Measurements from ENCODE around the gene BPGM. TPM values are rescaled to one million over a fixed set of nuclear protein-coding genes. Genes with fewer than 3 reads are reported as not detected.
"Not testable (repeated sequence)": the region's sequence is repeated elsewhere in the genome, so short reads cannot be mapped to it uniquely, and the experiment has no call there.

BPGM gene
- total RNA-seq, 1 donor from 2014 or later: 17.7 TPM

DNA sequence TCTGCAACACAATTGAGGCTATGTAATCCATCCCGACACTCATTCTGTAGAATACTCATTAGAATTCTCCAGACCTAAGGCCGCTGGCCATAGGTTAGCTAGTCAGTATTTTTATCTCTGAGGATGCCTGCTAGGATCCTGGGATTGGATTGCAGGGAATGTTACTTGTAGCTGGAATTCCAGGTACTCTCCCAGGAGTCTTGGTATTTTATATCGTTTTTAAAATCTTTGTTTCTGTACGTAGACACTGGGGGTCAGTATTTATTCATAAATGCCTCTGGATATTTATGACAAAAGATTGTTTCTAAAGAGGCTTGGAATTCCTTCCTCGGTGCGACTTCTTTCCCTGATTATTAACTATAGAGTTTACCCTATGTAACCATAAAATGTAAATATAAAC lies 40.1 kb downstream of the BPGM start:
- no peak for DNase-seq (ENCODE audit: low spot score)
- no peaks in the 10 kb centered on the region for H3K27me3 Mint-ChIP-seq (ENCODE audit: unreplicated experiment)
- H3K27ac Mint-ChIP-seq (ENCODE audit: unreplicated experiment): no peak overlapping the region
- peaks cover 16% of the 10 kb centered on the region for H3K4me1 Mint-ChIP-seq (ENCODE audit: unreplicated experiment)
- no peaks in the 10 kb centered on the region for H3K36me3 Mint-ChIP-seq (ENCODE audit: low read depth, unreplicated experiment)
- no peaks in the 10 kb centered on the region for H3K9me3 Mint-ChIP-seq (ENCODE audit: unreplicated experiment)
- TF ChIP-seq, protein P1, sequence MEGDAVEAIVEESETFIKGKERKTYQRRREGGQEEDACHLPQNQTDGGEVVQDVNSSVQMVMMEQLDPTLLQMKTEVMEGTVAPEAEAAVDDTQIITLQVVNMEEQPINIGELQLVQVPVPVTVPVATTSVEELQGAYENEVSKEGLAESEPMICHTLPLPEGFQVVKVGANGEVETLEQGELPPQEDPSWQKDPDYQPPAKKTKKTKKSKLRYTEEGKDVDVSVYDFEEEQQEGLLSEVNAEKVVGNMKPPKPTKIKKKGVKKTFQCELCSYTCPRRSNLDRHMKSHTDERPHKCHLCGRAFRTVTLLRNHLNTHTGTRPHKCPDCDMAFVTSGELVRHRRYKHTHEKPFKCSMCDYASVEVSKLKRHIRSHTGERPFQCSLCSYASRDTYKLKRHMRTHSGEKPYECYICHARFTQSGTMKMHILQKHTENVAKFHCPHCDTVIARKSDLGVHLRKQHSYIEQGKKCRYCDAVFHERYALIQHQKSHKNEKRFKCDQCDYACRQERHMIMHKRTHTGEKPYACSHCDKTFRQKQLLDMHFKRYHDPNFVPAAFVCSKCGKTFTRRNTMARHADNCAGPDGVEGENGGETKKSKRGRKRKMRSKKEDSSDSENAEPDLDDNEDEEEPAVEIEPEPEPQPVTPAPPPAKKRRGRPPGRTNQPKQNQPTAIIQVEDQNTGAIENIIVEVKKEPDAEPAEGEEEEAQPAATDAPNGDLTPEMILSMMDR (IDR thresholded peaks at IDR 0.05; ENCODE audit: unreplicated experiment): no peak
- H3K4me3 Mint-ChIP-seq (ENCODE audit: unreplicated experiment): no peak overlapping the region

DNA sequence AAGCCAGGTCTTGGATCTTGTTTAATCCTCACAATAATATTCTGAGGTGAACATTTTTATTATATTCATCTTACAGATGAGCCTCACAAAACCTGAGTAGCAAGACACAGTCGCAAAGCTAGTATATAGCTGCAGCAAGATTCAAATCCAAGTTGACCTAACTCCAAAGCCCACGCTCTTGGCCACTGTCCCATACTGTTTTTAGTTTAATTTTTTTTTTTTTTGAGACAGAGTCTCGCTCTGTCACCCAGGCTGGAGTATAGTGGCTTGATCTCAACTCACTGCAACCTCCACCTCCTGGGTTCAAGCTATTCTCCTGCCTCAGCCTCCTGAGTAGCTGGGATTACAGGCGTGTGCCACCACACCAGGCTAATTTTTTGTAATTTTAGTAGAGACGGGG lies 42.9 kb downstream of the BPGM start:
- not testable (repeated sequence) for H3K27ac Mint-ChIP-seq (ENCODE audit: unreplicated experiment); H3K9me3 Mint-ChIP-seq (ENCODE audit: unreplicated experiment); DNase-seq (ENCODE audit: low spot score); H3K27me3 Mint-ChIP-seq (ENCODE audit: unreplicated experiment); H3K36me3 Mint-ChIP-seq (ENCODE audit: low read depth, unreplicated experiment); H3K4me3 Mint-ChIP-seq (ENCODE audit: unreplicated experiment)
- peaks cover 11% of the 10 kb centered on the region for H3K4me1 Mint-ChIP-seq (ENCODE audit: unreplicated experiment)

DNA sequence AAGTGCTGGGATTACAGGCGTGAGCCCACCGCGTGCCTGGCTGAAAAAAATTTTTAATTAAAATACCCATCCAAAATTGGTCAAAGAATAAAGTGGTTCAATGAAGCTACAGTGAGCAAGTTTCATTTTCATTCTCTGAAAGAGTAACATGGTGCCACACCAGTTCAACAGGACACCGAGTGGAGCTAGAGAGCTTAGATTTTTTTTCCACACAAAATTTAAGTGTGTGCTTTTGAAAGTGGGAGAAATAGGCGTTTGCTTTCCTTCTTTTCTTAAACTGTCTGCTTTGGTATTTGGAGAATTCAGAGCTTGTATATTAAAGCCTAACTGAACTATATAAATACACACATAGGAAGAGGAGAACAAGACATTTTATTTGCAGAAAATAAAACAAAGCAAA lies 43.4 kb downstream of the BPGM start:
- no peaks in the 10 kb centered on the region for H3K36me3 Mint-ChIP-seq (ENCODE audit: low read depth, unreplicated experiment)
- DNase-seq (ENCODE audit: low spot score): no peak
- no peak overlapping the region for H3K4me3 Mint-ChIP-seq (ENCODE audit: unreplicated experiment)
- TF ChIP-seq, protein P1 (IDR thresholded peaks at IDR 0.05; ENCODE audit: unreplicated experiment): no peak
- no peaks in the 10 kb centered on the region for H3K27me3 Mint-ChIP-seq (ENCODE audit: unreplicated experiment)
- H3K27ac Mint-ChIP-seq (ENCODE audit: unreplicated experiment): no peak overlapping the region
- H3K9me3 Mint-ChIP-seq (ENCODE audit: unreplicated experiment): no peaks in the 10 kb centered on the region
- H3K4me1 Mint-ChIP-seq (ENCODE audit: unreplicated experiment): peaks cover 11% of the 10 kb centered on the region

DNA sequence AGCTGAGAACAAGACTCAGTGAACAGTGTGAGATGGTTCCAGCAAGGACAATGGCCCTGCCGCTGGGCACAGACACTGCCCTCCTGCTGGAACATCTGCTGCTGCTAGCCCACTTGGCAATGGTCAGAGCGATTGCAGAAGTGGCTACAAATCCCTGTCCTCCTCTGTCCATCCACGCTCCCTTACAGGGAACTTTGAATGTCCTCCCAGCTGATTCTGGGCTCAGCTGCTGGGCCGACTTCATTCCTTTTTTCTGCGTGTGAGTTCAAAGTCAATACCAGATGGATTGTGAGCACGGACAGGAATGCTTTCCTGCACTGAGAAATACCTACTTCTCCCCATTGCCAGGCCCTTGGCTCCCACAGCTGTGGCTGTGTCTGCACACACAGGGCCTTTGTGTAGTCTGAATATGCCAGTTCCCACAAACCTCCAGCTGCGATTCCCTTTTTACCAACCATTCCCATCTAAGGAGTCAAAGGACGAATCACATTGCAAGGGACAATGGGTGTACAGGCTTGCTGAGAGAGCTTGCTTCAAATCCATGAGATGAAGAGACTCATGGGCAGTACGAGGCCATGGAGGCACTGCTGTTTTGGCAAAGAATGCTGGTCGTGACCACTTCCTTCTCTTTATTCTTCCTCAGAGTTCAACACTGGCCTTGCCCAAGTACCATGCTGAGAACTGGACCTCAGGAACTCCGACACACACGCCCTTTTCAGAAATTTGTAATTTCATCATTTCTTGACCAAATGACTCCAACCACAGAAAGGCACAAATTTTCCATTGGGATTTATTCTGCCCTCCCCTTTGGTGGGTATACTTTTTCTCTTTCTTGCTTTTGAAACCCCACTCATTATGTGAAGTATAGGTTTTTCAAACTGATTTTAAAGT lies 44.2 kb downstream of the BPGM start:
- Mint-ChIP-seq H3K27ac (ENCODE audit: unreplicated experiment) (no peak overlapping the region), H3K4me1 (ENCODE audit: unreplicated experiment) (peaks cover 11% of the 10 kb centered on the region)
- DNase-seq (ENCODE audit: low spot score): no peak

DNA sequence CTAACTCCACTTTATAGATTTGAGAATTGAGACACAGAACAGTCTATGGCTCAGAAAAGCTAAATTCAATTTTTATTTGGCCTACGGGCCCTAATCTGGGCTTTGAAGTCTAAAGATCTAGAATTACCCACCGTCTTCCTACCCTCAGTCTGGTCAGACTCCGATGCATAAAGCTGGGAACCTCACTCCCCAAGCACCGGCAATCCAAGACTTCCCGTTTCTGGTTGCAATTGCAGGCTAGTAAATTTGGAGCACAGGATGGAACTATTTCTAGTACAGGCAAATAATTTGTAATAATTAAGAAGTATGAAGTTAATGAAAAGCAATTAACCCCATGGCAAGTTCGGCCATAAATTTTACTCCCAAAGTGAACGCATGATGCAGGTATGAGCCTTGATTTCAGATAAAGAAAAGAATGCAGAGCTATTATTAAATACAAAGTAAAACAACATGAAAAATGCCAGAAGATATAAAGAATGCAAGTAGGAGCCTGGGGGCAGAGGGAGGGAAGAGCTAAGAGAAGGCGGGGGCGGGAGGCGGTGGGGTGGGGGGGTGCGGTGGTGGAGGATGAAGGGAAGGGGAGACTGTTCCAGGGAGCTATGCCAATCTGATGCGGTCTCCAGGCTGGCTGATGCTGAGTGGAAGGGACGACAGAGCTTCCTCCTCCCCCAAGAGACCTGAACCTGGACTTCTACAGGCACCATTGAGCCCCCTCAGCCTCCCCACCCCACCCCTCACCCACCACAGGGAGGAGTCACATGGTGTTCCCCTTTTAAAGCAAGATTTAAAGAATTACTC lies 45.1 kb downstream of the BPGM start:
- TF ChIP-seq, protein P1 (IDR thresholded peaks at IDR 0.05; ENCODE audit: unreplicated experiment): no peak
- DNase-seq (ENCODE audit: low spot score): no peak
- Mint-ChIP-seq H3K27ac (ENCODE audit: unreplicated experiment) (no peak overlapping the region), H3K36me3 (ENCODE audit: low read depth, unreplicated experiment) (no peaks in the 10 kb centered on the region), H3K4me3 (ENCODE audit: unreplicated experiment) (no peak overlapping the region), H3K27me3 (ENCODE audit: unreplicated experiment) (no peaks in the 10 kb centered on the region), H3K9me3 (ENCODE audit: unreplicated experiment) (no peaks in the 10 kb centered on the region), H3K4me1 (ENCODE audit: unreplicated experiment) (peaks cover 11% of the 10 kb centered on the region)

More for the DNA sequence above, 44.2 kb downstream of the BPGM start:
- TF ChIP-seq, protein P1 (IDR thresholded peaks at IDR 0.05; ENCODE audit: unreplicated experiment): no peak
- H3K27me3 Mint-ChIP-seq (ENCODE audit: unreplicated experiment): no peaks in the 10 kb centered on the region
- no peaks in the 10 kb centered on the region for H3K9me3 Mint-ChIP-seq (ENCODE audit: unreplicated experiment)
- no peaks in the 10 kb centered on the region for H3K36me3 Mint-ChIP-seq (ENCODE audit: low read depth, unreplicated experiment)
- H3K4me3 Mint-ChIP-seq (ENCODE audit: unreplicated experiment): no peak overlapping the region

Data from endothelial cell (in vitro differentiated cells).